SU-DHL-6 (cell line): Measurements from ENCODE around the gene PYY.

Source experiments
- CTCF ChIP-seq: fragments of 200-600 bp; sonication (generic); IDR thresholded peaks from one replicate; pipeline ENCODE4 v1.5.1; 2017; ENCODE audit warnings: antibody characterized with exemption, mild to moderate bottlenecking, low read length, moderate library complexity; ENCODE audit not compliant: insufficient read depth, poor library complexity, severe bottlenecking
- EZH2phosphoT487 ChIP-seq: fragments of 200-600 bp; sonication (generic), shearing (Covaris generic); conservative IDR thresholded peaks from 2 replicates; pipeline ENCODE4 v1.6.1; 2018; ENCODE audit warnings: mild to moderate bottlenecking, antibody characterized with exemption, low read length, moderate library complexity, mixed read lengths

GRCh38 chr17:43905400-43905984 is 48.2 kb downstream of the PYY start:
- TF ChIP-seq CTCF (no peak), EZH2phosphoT487 (no peak)
